ENCODE results near the gene CELSR1.
"Not testable (repeated sequence)": the region's sequence is repeated elsewhere in the genome, so short reads cannot be mapped to it uniquely, and the experiment has no call there.

The CELSR1 gene

DNA sequence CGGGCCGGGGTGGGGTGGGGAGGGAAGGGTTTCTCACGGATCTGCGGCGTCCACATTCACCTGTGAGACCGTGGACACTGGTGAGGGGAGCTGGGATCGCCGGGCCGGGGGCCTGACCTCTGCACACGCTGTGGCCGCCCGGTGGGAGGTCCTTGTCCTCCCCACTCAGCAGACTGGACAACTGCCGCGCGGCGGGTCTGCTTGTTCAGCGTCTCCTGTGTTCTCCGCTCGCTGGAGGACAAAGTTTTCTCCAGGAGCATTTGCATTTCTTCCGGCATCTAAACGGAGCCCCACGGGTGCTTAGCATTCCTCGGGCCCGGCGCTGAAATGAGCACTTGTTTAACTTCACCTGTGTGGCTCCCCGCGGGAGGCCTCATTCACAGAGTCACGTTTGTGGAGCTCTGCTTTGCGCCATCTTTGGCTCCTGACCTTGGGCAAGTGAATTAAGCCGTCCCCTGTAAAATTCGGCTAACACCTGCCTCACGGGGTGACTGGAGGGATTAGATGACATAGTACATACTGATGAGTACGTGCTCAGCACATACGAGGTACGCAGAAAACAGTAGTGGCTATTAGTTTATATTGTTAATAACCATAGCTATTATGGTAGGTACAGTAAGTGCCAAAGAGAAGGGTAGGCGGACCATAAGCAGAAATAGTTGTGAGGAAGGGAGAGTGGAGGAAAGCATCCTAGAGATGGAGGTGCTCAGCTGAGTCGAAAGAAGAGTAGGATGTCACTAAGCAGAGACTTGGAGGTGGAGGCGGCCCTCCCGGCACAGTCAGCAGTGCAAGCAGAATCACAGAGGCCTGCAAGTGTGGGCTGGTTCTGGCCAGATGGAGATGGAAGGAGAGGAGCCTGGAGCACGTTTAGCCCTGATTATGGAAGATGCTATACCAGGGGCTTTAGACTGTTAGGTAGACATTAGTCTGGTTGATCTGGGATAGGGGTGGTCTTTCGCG, 201.0 kb downstream of the CELSR1 start:
- in situ Hi-C loops (cut with MboI; ENCODE audit: low sequenced_read_pairs) = no loop called here

DNA sequence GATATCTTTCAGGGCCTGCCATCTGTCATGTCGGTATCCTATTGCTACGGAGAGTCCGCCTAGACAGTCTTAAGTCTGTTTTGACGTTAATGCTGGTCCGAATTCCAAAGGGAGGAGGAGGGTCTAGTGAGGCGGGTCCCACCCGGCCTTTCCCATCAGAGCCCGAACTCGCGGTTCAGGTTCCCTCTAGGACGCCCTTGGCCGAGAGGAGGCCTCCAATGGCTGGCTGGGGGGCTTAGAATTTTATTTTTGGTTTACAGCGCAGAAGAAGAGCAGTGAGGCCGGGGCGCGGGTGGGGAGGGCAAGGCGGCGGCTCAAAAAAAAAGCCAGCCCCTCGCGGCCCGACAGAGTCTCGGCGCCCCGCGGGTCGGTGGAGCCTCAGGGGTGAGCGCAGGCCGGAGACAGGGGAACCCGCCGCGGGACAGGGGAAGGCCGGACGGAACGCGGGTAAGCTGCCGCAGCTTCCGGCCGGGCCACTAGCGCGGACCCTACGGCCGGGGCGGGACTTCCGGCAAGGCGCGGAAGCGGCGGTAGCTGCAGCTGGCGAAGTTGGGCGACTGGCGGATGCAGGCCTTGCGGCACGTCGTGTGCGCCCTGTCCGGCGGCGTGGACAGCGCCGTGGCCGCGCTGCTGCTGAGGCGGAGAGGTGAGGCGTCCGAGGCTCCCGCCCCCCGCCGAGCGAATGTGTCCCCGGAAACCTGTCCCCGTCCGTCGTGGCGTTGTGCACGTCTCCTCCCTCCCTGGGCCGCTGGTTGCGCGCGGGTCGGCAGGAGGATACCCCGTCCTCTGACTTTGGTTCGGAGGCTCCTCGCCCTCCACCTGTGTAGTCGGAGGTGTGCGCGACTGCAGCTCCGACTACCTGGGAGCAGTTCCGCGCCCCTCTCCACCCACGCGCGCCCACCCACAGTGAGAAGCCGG, 202.0 kb downstream of the CELSR1 start, which contains the start of gene TRMU:
TRMU (plus strand) TSS at position 514 of the 918 bp plus-strand sequence; CDS start at position 565, 51 bp downstream.
- in situ Hi-C loops (cut with MboI; ENCODE audit: low sequenced_read_pairs) = no loop called here

DNA sequence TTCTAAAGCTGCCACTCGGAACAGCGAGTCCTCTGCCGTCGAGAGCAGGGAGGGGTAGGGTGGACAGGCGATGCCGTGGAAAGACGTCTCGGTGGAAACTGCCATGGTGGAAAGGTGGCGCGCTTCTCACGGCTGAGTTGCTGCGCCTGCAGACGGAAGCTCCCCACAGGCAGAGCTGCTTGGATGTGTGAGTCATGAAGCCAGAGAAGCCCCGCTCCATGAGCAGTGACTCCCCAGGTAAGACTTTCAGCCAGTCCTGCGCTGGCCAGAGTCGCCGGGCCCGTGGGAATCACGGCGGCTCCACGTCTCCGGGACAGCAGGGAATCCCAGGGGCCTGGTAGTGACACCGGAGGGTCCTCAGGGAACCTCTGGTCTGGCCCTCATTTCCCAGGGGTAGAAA, 205.9 kb downstream of the CELSR1 start:
- in situ Hi-C loops (cut with MboI; ENCODE audit: low sequenced_read_pairs) = no loop called here

DNA sequence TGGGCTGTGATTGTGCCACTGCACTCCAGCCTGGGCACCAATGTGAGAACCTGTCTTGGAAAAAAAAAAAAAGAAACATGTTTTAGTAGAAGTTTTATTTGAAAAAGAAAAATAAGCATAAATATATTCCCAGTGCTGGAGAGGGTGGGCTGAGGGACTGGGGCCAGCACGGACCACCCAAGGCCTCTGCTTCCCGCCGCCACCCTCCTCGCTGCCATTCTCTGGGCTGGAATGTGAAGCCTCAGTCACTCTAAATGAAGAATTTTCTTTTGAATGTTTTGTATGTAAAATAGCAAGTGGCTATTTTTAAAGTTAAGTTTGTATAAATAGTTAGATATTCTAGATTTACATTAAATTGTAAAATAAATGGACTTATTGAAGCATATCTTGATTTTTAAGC, 207.0 kb downstream of the CELSR1 start:
- in situ Hi-C loops (cut with MboI; ENCODE audit: low sequenced_read_pairs) = no loop called here

DNA sequence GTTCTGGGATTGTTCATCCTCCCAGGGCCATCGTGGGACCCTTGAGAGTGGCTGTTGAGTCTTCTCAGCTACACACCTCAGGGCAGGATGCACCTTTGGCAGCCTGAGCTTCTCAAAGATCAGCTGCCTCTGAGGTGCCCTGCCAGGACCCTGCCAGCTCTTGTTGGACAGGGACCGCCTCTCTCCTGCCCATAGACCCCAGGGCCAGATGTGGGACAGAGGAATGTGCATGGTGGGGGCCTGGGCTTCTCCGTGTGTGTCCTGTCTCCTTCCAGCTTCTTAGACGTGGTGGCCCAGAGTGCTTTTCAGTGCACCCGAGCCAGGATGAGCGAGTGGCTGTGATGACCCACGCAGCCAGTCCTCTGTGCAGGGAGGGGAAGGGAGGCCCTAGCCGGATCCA, 207.8 kb downstream of the CELSR1 start:
- in situ Hi-C loops (cut with MboI; ENCODE audit: low sequenced_read_pairs) = loop anchor here (10.0 kb wide), 1 partner anchor 205 kb away; no protein-coding TSS in a partner anchor

DNA sequence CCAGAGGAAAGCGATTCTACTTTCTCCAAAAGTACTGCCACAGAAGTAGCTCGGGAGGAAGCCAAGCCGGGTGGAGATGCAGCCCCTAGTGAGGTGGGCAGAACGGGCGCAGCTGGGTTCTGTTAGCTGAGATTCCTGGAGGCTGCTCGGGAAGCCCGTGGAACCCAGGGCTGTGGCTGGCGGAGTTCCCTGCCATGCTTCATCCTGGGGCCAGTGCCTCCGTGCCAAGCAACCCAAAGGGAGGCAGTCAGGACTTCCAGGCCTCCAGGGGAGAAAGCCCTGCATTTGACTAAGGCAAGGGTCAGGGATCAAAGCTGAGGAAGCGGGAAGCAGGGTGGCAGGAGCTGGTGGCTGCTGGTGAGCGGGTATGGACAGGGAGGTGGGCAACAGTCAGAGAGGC, 208.6 kb downstream of the CELSR1 start:
- in situ Hi-C loops (cut with MboI; ENCODE audit: low sequenced_read_pairs) = loop anchor here (10.0 kb wide), 1 partner anchor 204 kb away; no protein-coding TSS in a partner anchor

DNA sequence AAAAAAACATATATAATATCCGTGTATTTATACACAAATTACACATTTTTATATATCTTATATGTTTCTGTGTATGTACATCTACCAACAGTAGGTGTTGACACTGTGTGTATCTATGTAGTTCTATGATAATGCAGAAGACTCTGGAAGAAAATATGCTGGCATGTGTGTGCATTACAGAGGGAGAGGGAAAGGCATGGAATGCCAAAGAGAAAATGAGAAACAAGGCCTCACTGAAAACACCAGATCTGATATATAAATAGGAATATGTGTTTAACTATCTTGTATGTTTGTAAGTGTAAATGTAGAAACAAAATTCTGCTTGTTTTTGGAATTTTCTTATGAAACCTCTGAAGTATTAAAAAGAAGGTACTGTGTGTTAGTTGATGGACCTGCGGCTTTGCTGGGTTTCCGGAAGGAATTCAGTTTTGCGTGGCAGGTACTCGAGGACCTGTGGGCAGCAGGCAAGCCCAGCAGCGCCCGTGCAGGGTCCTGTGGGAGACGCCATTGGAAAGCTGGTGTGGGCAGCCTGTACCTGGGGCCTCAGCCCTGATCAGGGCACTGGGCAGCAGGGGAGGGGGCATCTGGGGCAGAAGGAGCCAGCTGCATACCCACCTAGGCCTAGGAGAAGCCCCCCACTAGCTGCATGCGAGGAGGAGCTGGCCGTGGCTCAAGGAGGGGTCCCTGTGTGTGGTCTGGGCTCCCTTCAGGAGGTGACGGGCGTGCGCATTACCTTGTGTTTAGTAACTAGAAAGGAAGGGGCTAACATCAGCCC, 209.5 kb downstream of the CELSR1 start:
- in situ Hi-C loops (cut with MboI; ENCODE audit: low sequenced_read_pairs) = loop anchor here (10.0 kb wide), 1 partner anchor 203 kb away; no protein-coding TSS in a partner anchor

DNA sequence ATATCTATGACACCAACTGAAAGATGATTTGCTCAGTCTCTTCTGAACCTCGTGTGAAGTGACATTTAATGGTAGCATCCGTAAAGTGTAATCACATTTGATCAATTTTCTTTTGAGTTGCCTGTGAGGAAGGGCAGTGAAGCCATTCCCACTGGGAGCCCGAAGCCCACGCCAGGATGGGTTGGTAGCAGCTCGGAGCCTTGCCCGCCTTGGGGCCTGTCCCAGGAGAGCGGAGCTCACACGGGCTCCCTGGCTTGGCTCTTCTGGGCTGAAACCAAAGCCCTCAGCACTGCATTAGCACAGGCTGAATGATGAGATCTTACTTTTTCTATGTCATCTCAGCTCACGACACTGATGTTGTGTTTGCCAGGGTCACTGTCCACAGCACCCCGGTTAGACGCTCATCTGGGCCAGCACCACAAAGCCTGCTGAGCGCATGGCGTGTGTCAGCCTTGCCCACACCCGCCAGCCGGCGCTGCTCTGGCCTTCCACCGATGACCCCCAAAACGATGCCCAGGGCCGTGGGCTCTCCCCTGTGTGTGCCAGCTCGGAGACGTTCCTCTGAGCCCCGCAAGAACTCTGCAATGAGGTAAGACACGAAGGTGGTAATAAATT, 211.2 kb downstream of the CELSR1 start:
- in situ Hi-C loops (cut with MboI; ENCODE audit: low sequenced_read_pairs) = loop anchor here (10.0 kb wide), 1 partner anchor 201 kb away; no protein-coding TSS in a partner anchor

DNA sequence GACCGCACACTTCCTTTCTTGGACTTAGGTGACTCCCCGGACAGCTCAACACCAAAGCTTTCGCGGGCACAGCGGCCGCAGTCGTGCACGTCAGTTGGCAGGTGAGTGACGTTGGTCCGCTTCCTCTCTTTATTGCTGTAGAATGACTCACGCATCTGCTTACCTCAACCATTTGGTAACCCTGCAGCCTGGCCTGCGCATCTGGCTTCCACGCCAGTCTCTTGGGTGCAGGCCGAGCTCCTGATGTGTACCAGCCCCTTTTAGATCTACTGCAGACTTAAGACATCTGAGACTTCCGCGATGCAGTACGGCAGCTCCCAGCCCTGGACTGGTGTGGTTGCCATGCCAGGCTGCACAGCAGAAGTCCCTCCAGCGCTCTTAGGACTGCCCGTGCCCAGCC, 214.3 kb downstream of the CELSR1 start:
- in situ Hi-C loops (cut with MboI; ENCODE audit: low sequenced_read_pairs) = loop anchor here (10.0 kb wide), 1 partner anchor 198 kb away; no protein-coding TSS in a partner anchor

DNA sequence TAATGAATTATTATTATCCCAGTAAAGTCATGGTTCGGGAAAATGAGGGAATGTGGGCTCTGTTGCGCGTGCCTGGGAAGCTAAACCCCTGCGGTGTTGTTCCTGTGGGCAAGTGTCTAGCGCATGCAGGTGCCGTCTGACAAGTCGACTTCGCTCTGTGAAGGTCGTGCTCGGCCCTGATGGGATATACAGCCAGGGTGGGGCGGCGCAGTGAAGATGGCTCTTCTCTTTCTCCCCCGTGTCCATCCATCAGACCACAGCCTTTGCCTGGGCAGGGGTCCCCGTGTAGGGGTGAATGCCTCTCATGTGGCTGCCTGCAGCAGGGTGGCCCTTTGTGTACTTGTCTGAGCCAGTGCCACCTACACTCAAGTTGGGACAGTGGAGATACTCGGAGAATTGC, 214.7 kb downstream of the CELSR1 start:
- in situ Hi-C loops (cut with MboI; ENCODE audit: low sequenced_read_pairs) = loop anchor here (10.0 kb wide), 1 partner anchor 198 kb away; no protein-coding TSS in a partner anchor

DNA sequence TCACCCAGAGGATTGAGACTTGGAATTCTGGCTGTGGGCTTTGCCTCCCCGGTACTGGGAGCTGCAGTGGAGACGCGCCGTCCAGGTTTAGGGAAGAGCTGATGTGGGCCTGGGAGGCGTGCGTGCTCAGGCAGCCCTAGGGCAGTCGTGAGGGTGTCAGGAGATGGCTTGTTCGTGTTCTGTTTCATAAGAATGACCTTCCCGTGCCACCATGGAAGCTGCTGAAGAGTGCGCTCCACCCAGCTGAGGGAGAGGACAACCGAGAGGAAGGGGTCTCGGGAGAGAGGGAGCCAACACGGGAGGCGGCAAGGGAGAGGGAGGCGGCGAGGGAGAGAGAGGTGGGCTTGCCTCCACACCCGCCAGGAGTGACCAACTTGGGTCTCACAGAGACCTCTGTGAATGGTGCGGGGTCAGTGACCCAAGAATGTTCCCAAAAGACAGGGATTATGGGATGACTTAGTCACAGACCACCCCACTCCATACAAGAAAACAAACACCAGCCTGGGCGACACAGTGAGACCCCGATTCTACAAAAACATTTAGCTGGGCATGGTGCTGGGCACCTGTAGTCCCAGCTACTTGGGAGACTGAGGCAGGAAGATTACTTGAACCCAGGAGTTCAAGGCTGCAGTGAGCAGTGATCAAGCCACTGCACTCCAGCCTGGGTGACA, 216.6 kb downstream of the CELSR1 start:
- in situ Hi-C loops (cut with MboI; ENCODE audit: low sequenced_read_pairs) = loop anchor here (10.0 kb wide), 1 partner anchor 196 kb away; no protein-coding TSS in a partner anchor

DNA sequence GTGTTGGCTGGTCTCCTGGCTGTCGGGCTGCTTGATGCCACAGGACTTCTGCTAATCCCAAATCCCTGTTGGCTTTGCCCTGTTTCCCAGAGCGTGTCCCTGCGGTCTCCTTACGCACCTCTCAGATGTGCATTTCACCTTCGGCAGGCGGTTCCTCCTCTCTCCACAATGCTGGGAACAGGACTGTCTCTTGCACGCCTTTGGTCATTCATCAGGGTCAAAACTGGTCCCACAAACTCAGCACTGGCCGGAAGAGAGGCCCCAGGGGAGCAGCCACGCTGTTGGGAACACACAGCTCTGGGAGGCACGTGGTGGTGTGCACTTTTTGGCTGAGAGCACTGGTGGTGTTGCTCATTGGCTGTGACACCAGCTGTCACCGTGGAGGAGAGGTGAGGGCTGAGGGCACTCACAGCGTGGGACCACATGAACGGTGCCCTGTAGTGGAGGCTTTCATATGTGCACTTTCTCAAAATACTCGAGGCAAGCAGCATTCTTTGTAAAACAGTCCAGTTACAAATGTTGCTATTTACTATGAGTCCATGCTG, 217.2 kb downstream of the CELSR1 start:
- in situ Hi-C loops (cut with MboI; ENCODE audit: low sequenced_read_pairs) = loop anchor here (10.0 kb wide), 1 partner anchor 195 kb away; no protein-coding TSS in a partner anchor

DNA sequence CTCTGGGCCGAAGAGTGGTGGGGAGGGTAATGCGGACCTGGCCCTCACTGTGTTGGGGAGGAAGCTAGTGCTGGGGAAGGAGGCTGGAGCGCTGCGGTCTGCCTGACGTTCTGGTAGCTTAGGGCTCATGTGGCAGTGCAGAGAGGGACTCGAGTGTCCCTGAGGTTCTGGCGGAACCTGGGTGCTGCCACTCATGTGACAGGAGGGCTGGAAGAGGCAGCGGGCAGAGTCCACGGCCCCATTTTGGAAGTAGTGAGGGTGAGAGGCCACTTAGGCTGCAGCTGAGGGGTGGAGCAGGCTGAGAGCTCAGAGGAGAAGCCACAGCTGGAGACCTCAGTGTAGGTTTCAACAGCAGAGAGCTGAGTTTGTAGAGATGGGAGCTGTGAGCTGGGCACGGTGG, 218.1 kb downstream of the CELSR1 start:
- in situ Hi-C loops (cut with MboI; ENCODE audit: low sequenced_read_pairs) = no loop called here

DNA sequence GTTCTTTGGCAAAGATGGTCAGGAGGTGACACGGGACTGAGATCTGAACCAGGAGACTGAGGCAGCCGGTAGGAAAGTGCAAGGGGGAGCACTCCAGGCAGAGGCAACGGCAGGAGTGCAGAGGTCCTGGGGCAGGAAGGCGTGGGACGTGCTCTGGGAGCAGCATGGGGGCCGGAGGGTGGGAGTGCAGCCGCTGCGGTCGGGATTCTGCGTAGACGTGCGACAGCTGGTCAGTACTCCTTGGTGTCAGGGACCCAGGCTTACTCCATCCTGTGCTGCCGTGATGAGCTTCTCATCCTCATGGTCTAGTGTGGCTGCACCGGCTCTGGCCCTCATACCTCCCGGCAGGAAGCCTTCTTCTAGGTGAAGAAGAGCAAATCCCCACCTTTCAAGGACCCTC, 218.8 kb downstream of the CELSR1 start:
- in situ Hi-C loops (cut with MboI; ENCODE audit: low sequenced_read_pairs) = no loop called here

DNA sequence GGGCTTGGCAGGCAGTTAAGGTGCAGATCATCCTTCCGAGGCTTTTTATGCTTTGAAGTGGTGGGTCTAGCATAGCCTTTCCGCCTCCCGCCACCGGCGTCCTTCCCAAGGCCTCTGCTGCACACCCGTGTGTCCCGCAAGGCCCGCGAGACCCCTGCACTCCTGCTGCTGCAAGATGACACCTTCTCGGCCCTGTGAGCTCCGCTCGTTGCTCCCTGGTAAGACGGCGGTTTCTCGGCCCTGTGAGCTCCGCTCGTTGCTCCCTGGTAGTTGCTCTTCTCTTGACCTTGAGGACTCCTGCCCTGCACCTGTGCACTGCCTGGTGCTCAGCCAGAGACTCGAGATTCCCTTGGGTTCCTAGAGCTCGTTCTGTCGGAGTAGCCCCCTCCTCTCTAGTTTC, 219.8 kb downstream of the CELSR1 start:
- in situ Hi-C loops (cut with MboI; ENCODE audit: low sequenced_read_pairs) = no loop called here

DNA sequence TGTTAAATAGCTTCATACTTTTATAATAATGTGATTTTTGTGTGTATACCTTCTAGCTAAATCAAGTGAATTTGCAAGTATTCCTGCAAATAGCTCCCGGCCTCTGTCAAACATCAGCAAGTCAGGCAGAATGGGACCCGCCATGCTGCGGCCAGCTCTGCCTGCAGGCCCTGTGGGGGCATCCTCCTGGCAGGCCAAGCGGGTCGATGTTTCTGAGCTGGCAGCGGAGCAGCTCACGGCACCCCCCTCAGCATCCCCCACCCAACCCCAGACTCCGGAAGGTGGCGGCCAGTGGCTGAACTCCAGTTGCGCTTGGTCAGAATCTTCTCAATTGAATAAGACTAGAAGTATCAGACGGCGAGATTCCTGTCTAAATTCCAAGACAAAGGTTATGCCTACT, 221.4 kb downstream of the CELSR1 start:
- in situ Hi-C loops (cut with MboI; ENCODE audit: low sequenced_read_pairs) = no loop called here

DNA sequence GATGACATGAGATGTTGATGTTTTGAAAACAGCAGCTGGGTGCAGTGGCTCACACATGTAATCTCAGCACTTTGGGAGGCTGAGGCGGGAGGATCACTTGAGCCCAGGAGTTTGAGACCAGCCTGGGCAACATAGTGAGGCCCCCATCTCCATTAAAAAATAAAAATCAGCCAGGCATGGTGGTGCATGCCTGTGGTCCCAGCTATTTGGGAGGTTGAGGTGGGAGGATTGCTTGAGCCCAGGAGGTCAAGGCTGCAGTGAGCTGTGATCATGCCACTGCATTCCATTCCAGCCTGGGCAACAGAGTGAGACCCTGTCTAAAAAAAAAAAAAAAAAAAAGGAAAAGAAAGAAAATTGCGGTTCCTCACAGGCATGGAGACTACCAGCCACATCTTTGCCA, 224.6 kb downstream of the CELSR1 start:
- in situ Hi-C loops (cut with MboI; ENCODE audit: low sequenced_read_pairs) = not testable (repeated sequence)

DNA sequence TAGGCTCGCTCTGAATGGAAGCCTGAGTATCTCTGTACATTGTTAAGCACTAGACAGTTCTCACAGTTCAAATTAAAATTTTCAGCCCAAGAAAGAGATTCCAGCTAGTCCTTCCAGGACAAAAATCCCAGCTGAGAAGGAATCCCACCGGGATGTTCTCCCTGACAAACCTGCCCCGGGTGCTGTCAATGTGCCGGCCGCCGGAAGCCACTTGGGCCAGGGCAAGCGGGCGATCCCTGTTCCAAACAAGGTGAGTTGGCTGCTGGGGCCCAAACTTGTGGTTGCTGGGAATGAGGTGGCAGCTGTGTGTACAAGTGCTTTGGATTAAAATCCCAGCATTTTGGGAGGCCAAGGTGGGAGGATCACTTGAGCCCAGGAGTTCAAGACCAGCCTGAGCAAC, 225.4 kb downstream of the CELSR1 start:
- in situ Hi-C loops (cut with MboI; ENCODE audit: low sequenced_read_pairs) = no loop called here

Data from HL-60/S4 treated with retinoic acid at 250 ng/mL for 4 days and 3 days (cell line).